ENCODE data around the gene DOK4.

The DOK4 gene

DNA sequence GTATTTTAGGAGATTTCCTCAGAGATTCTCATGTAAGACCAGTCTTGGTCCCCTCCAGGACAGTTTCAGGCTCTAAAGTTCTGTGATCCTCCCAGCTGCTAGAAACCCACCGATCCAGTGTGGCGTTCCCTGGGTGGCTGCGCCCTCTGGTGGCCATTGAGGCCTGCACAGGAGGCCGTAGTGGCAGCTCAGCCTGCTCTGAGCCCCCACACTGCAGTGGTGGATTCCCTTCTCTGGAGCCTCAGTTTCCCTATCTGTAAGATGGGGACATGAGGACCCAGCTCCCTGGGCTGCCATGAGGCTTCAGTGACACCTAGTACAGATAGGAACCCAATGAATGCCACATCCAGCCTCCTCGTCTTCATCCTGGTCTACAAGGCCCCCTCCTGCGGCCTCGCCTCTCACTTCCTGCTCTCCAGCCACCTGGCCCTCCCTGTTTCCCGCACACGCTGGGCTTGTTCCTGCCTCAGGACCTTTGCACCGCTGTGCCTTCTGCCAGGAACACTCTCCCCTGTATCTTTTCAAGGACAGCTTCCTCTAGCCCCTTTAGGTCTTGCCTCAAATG is 33.6 kb upstream of the DOK4 start:
- DNase-seq (ENCODE audit: low read depth), result peak; percentile 51

DNA sequence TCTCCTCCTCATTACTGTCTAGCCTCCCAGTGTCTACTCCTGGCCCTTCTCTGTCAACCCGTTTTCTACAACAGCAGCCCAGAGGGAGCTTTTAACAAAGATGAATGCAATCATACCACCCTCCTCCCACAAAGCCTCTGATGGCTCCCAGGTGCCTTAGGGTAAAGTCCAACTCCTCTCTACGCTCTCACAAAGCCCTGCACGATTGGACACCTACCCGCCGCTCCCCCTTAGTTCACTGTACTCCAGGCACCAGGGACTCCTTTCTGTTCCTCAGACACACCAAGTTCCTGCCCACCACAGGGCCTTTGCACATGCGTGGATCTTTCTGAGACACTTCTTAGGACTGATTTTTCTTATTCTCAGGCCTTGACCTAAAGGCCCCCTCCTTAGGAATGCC is 32.6 kb upstream of the DOK4 start:
- no peak for DNase-seq (ENCODE audit: low read depth)

GRCh38 chr16:57518520-57518919 is 32.2 kb upstream of the DOK4 start:
- no peak for DNase-seq (ENCODE audit: low read depth)

DNA sequence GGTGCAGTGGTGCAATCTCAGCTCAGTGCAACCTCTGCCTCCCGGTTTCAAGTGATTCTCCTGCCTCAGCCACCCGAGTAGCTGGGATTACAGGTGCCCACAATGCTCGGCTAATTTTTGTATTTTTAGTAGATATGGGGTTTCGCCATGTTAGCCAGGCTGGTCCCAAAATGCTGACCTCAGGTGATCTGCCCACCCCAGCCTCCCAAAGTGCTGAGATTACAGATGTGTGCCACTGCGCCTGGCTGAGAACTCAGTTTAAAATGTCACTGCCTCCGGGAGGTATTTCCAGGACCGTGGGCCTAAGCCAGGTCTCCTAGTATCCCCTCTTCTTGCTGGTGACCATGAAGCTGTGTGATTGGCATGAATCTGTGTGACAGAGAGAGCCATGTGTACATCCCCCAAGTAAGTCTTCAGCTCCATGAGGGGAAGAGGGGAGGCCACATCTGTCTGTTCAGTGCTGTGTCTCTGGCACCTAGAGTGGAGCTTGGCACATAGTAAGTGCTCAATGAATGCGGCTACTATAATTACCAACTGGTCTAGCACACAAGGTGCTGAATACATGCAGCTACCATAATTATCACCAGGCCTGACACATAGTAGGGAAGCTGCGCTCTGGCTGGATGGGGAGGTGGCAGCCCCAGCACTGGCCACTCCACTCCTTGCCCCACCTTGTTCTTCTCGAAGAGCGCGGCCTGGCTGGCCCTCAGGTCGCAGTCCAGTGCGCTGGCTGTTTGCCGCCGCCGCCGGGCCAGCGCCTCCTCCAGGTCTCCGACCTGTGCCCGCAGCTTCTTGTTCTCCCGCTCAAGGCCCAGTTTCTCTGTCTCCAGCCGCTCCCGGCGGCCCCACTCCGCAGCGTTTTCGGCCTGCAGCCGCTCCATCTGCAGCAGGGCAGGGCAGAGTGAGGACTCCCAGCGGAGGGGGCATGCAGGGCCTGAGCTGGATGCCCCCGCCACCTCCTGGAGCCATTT is 31.4 kb upstream of the DOK4 start:
- DNase-seq (ENCODE audit: low read depth), result no peak

DNA sequence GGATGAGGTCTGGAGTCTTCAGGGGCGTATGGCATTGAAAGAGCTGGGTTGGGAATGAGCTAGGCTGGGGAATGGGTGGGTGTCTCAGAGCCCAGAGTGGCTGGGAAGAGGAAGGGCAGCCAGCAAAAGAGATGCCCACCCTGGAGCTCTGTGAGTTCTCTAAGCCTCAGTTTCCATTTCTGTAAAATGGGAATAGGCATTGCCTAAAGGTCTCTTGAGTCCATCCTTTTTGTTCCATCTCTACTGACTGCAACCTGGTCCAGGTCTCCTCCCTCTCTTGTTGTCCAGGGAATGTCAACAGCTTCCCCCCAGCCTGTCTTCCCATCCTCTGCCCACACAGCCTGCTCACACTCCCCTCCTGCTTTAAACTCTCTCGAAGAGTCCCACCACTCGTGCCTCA is 30.5 kb upstream of the DOK4 start:
- DNase-seq (ENCODE audit: low read depth), result no peak

- no peak for DNase-seq (ENCODE audit: low read depth)
These were observed 30.0 kb upstream of the DOK4 start for GRCh38 chr16:57516176-57516725.

DNA sequence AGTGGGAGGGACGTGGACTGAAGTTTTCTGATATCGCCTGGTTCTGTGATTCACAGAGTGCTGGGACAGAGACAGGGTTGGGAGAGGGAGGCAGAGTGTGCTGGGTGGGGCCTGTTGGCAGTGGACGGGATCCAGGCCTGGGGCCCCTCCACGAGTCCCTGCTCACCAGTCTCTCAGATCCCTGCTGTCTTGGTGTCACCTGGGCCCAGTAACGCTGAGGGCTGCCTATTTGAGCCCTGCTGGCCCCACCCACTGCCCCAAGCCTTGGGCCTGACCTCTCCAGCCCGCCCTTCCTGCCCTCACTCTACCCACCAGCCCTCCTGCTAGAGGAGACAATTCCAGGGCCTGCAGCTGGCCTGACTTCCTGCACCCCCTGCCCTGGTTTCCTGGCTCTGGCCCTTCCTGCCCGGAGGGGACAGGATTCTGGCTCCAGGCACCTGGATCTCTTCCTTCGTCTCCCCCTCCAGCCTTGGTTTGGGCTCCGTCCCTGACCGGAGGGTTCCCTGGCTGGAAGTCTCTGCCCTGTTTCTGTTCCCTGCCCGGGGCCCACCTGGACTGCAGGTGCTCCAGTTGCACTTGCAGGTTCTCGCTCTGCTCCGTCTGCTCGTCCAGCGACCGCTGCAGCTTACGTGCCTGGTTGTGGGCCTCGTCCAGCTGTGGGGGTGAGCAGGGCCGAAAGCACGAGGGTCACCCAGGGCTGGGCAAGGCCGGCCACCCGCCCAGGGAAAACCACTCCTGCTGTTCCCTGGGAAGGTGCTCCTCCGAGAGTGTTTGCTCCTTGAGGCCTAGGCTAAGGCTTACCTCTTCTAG is 28.7 kb upstream of the DOK4 start:
- no peak for DNase-seq (ENCODE audit: low read depth)

GRCh38 chr16:57514371-57514770 is 28.1 kb upstream of the DOK4 start:
- no peak for DNase-seq (ENCODE audit: low read depth)

DNA sequence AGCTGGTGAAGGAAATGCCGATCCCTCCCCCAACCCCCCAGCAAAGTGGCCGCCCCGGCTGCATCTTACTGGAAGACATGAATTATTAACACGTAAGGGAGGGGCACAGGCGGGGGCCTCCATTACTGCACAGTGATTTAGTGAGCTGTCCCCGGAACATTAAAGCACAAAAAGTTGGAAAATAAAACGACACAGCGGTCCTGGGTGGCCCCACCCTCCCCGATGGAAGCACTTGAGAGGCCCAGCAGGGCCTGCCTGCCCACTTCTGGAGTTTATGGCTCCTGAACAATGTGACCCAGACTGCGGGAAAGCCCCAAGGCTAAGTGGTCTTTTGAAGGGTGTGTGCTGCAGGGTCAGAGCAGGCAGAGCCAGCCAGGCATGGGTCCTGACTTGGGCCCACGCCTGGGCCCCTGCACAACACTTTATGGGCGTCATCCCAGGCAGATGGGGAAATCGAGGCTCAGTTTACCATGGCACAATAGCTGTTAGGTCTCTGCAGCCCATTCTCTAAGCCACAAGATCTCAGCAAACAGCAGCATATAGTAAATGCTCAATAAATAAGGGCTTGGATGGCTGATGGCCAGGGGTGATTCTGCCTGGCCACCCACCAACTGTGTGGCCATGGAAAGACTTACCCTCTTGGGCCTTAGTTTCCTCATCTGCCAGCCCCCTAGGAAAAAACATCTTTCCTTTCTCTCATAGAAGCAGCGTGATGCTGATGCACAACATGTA is 27.2 kb upstream of the DOK4 start:
- no peak for DNase-seq (ENCODE audit: low read depth)

GRCh38 chr16:57512296-57513001 is 26.2 kb upstream of the DOK4 start:
- no peak for DNase-seq (ENCODE audit: low read depth)

- DNase-seq (ENCODE audit: low read depth), result no peak
These were observed 24.0 kb upstream of the DOK4 start for GRCh38 chr16:57510016-57510871.

- no peak for DNase-seq (ENCODE audit: low read depth)
These were observed 23.1 kb upstream of the DOK4 start for GRCh38 chr16:57509231-57509923.

GRCh38 chr16:57508035-57508425 is 21.7 kb upstream of the DOK4 start:
- no peak for DNase-seq (ENCODE audit: low read depth)

DNA sequence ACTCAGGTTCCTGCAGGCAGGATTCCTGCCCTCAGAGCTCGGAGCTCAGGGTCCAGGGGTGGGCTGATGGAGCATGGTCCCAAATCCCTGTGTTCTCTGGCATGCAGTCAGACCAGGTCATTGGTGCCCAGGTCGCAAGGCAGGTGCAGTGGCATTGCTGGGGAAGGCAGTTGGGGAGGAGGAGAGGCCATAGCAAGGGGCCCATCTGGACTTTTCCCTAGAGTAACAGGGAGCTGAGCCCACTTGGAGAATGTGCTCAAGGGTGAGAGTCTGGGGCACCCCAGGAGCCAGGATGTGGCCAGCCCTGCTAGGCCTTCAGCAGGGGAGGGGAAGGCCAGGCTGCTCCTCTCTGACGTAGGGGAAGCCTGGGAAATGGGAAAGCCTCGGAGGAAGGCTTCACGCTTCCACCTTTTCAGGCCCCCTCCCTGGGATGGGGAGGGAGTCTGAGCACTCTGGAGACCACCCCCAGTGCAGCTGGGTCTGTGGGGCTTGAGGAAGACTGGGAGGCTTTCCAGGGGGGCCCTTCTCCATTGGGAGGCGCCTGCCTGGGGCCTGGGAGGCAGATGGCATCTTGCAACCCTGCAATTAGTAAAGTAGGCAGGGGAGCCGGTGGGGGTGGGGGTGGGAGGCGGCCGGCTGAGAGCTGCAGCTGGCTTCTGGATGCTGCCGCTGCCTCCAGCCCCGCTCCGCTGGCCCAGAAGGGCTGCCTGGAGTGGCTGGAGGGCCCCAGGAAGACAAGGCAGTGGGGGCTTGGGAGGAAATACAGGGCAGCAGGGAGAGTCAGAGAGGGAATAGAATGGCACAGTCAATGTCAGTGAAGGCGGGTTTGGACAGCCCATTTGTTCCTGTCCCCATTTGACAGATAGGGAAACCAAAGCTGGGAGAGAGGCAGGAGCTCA is 21.1 kb upstream of the DOK4 start:
- no peak for DNase-seq (ENCODE audit: low read depth)

GRCh38 chr16:57505169-57505568 is 18.9 kb upstream of the DOK4 start:
- no peak for DNase-seq (ENCODE audit: low read depth)

DNA sequence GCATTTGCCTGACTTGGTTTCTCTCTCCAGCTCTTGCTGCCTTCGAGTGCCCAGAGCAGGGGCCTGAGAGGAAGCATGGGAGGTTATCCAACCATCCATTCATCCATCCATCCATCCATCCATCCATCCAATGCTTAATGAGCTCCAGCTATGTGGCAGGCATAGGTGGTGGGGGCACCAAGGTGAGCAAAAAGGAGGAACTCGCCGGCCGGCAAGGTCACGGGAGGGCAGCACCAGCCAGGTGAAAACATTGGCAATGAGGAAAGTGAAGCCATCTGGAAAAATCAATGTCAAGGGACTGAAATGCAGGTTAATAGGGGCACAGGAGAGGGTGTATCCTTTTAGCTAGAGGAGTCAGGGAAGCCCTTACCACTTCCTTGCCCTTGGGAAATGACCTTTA is 18.2 kb upstream of the DOK4 start:
- no peak for DNase-seq (ENCODE audit: low read depth)

DNA sequence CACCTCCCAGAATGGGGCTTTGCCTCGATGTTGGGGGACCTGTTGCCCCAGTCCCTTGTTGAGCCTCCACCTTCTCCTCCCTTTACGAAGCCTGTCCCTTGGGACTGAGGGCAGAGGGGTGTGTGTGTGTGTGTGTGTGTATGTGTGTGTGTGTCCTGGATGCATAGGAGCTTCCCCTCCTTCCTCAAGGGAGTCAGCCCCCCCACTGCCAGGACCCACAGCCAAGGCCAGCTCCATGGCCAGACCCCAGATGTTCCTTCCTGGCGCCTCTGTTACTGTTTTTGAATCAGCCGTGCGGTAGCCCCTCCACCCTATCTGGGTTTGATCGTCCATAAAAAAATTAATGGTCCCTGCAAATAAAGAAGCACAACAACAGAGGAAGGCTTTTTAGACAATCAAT is 17.7 kb upstream of the DOK4 start:
- DNase-seq (ENCODE audit: low read depth), result no peak

GRCh38 chr16:57503366-57503765 is 17.1 kb upstream of the DOK4 start:
- DNase-seq (ENCODE audit: low read depth), result no peak
